Stimulated activated naive CD4-positive, alpha-beta T cell treated with Interleukin-2 at 50 U/mL for 16 hours (primary cell): Measurements from ENCODE around the gene TUBGCP2.

Source experiments
- DNase-seq: peaks from one replicate; lab custom pipeline; 2025; lab: John Stamatoyannopoulos, UW

Gene TUBGCP2

GRCh38 chr10:133299738-133300137, 8.9 kb downstream of the TUBGCP2 start:
- no peak for DNase-seq

GRCh38 chr10:133299224-133299623, 9.4 kb downstream of the TUBGCP2 start:
- DNase-seq: no peak

GRCh38 chr10:133298466-133298865, 10.2 kb downstream of the TUBGCP2 start:
- no peak for DNase-seq

- no peak for DNase-seq
Observed at GRCh38 chr10:133297504-133297903, 11.2 kb downstream of the TUBGCP2 start.

- no peak for DNase-seq
Observed at GRCh38 chr10:133295426-133296320, 13.0 kb downstream of the TUBGCP2 start.

GRCh38 chr10:133294189-133294588, 14.5 kb downstream of the TUBGCP2 start:
- no peak for DNase-seq

GRCh38 chr10:133293810-133294119, 14.9 kb downstream of the TUBGCP2 start:
- no peak for DNase-seq

GRCh38 chr10:133292919-133293809, 15.5 kb downstream of the TUBGCP2 start:
- no peak for DNase-seq

GRCh38 chr10:133289761-133290160, 18.9 kb downstream of the TUBGCP2 start:
- DNase-seq: no peak

GRCh38 chr10:133287832-133288500, 20.7 kb downstream of the TUBGCP2 start:
- no peak for DNase-seq

- DNase-seq: no peak
Observed at GRCh38 chr10:133286366-133286765, 22.3 kb downstream of the TUBGCP2 start.

- DNase-seq: no peak
Observed at GRCh38 chr10:133285217-133285616, 23.5 kb downstream of the TUBGCP2 start.

GRCh38 chr10:133283931-133284330, 24.7 kb downstream of the TUBGCP2 start:
- DNase-seq: no peak

GRCh38 chr10:133282846-133283390, 25.8 kb downstream of the TUBGCP2 start:
- DNase-seq: no peak

- no peak for DNase-seq
Observed at GRCh38 chr10:133281628-133282372, 26.9 kb downstream of the TUBGCP2 start.

GRCh38 chr10:133281084-133281483, 27.6 kb downstream of the TUBGCP2 start:
- DNase-seq: no peak

GRCh38 chr10:133280391-133281059, 28.1 kb downstream of the TUBGCP2 start:
- no peak for DNase-seq

- no peak for DNase-seq
Observed at GRCh38 chr10:133279326-133280226, 29.1 kb downstream of the TUBGCP2 start.

- peak; percentile 49 for DNase-seq
Observed at GRCh38 chr10:133278577-133279265, 30.0 kb downstream of the TUBGCP2 start.
